GM23338 (cell line): ENCODE measurements around the gene NKAIN2. TPM values are rescaled to one million over a fixed set of nuclear protein-coding genes. Genes with fewer than 3 reads are reported as not detected.

Experiments
- ATAC-seq: fragments of 200-7000 bp; cut with Tn5 transposase; 3 replicates; pipeline ENCODE4 v1.9.1; 2020
- DNase-seq: peaks from one replicate; pipeline ENCODE4 v3.0.0-alpha.2; 2015; ENCODE audit warnings: low spot score
- H2AFZ ChIP-seq: fragments of 200-600 bp; sonication (generic); 2 replicates; pipeline ENCODE4 v1.8.0; 2016; ENCODE audit warnings: antibody characterized with exemption, mild to moderate bottlenecking, moderate library complexity
- H3F3A ChIP-seq: fragments of 200-600 bp; sonication (generic); replicated peaks from 2 replicates; pipeline ENCODE4 v1.8.0; 2017; ENCODE audit warnings: antibody characterized with exemption, mixed run types, low read depth
- H3K27ac ChIP-seq: fragments of 200-600 bp; sonication (generic); 2 replicates; pipeline ENCODE4 v1.6.1; 2016; ENCODE audit warnings: low read depth
- H3K27me3 ChIP-seq: fragments of 200-600 bp; sonication (generic); 2 replicates; pipeline ENCODE4 v1.8.0; 2016; ENCODE audit warnings: mild to moderate bottlenecking, mixed run types, moderate library complexity; ENCODE audit not compliant: insufficient read depth
- H3K36me3 ChIP-seq: fragments of 200-600 bp; sonication (generic); 2 replicates; pipeline ENCODE4 v1.8.0; 2016; ENCODE audit warnings: mild to moderate bottlenecking; ENCODE audit not compliant: insufficient read depth
- H3K4me1 ChIP-seq: fragments of 200-600 bp; sonication (generic); 2 replicates; pipeline ENCODE4 v1.8.0; 2016; ENCODE audit warnings: mild to moderate bottlenecking, moderate library complexity; ENCODE audit not compliant: insufficient read depth
- H3K4me2 ChIP-seq: fragments of 200-600 bp; sonication (generic); 2 replicates; pipeline ENCODE4 v1.7.1; 2017; ENCODE audit warnings: mixed run types
- H3K4me3 ChIP-seq: fragments of 200-600 bp; sonication (generic); 2 replicates; pipeline ENCODE4 v1.6.1; 2016; ENCODE audit warnings: mixed run types
- H3K79me2 ChIP-seq: fragments of 200-600 bp; sonication (generic); replicated peaks from 2 replicates; pipeline ENCODE4 v1.8.0; 2017; ENCODE audit warnings: mild to moderate bottlenecking; ENCODE audit not compliant: insufficient read depth
- H3K9me2 ChIP-seq: fragments of 200-600 bp; sonication (generic); 2 replicates; pipeline ENCODE4 v1.8.0; 2017; ENCODE audit not compliant: insufficient read depth
- H4K20me1 ChIP-seq: fragments of 200-600 bp; sonication (generic); replicated peaks from 2 replicates; pipeline ENCODE4 v1.8.0; 2017; ENCODE audit warnings: mild to moderate bottlenecking; ENCODE audit not compliant: insufficient read depth
- H3K27ac Mint-ChIP-seq: 2 replicates; pipeline ENCODE4 v1.8.0; 2020; ENCODE audit warnings: inconsistent platforms, mild to moderate bottlenecking, moderate library complexity, mixed read lengths
- H3K27me3 Mint-ChIP-seq: 3 replicates; pipeline ENCODE4 v1.8.0; 2022; ENCODE audit warnings: low read depth, mild to moderate bottlenecking, moderate library complexity, mixed read lengths, inconsistent platforms; ENCODE audit not compliant: insufficient read depth, poor library complexity
- H3K36me3 Mint-ChIP-seq: 3 replicates; pipeline ENCODE4 v1.8.0; 2021; ENCODE audit warnings: low read depth, mild to moderate bottlenecking, inconsistent platforms, moderate library complexity, mixed read lengths
- H3K4me1 Mint-ChIP-seq: 3 replicates; pipeline ENCODE4 v1.8.0; 2020; ENCODE audit warnings: mild to moderate bottlenecking, inconsistent platforms, mixed read lengths
- H3K4me3 Mint-ChIP-seq: 3 replicates; pipeline ENCODE4 v1.8.0; 2021; ENCODE audit warnings: moderate library complexity, mild to moderate bottlenecking, inconsistent platforms, mixed read lengths
- H3K9me3 Mint-ChIP-seq: 3 replicates; pipeline ENCODE4 v1.8.0; 2020; ENCODE audit warnings: moderate library complexity, mild to moderate bottlenecking, inconsistent platforms, mixed read lengths
- CREB1 ChIP-seq: fragments of 250-450 bp; sonication (Bioruptor Pico); IDR thresholded peaks from 2 replicates; pipeline ENCODE4 v1.5.0; 2020; ENCODE audit warnings: low read depth, mild to moderate bottlenecking, moderate library complexity
- ETS1 ChIP-seq: IDR thresholded peaks from 2 replicates; pipeline ENCODE4 v1.6.1; 2016; ENCODE audit warnings: antibody characterized with exemption
- EZH2 ChIP-seq: fragments of 200-600 bp; sonication (generic); IDR thresholded peaks from one replicate; pipeline ENCODE4 v1.8.0; 2017; ENCODE audit warnings: antibody characterized with exemption, mild to moderate bottlenecking, low read depth; ENCODE audit not compliant: unreplicated experiment
- EZH2phosphoT487 ChIP-seq: fragments of 200-600 bp; sonication (generic); IDR thresholded peaks from one replicate; pipeline ENCODE4 v1.8.1; 2018; ENCODE audit warnings: antibody characterized with exemption; ENCODE audit not compliant: unreplicated experiment
- JUNB ChIP-seq: IDR thresholded peaks from one replicate; pipeline ENCODE4 v1.6.1; 2016; ENCODE audit warnings: antibody characterized with exemption; ENCODE audit not compliant: unreplicated experiment
- NANOG ChIP-seq: IDR thresholded peaks from 2 replicates; pipeline ENCODE4 v1.6.1; 2016; ENCODE audit warnings: antibody characterized with exemption, borderline replicate concordance
- POLR2AphosphoS5 ChIP-seq: IDR thresholded peaks from 2 replicates; pipeline ENCODE4 v1.6.1; 2016; ENCODE audit warnings: antibody characterized with exemption, low read depth
- STAT1 ChIP-seq: IDR thresholded peaks from one replicate; pipeline ENCODE4 v1.6.1; 2016; ENCODE audit warnings: antibody characterized with exemption; ENCODE audit not compliant: unreplicated experiment
- ZNF114 ChIP-seq: fragments of 250-450 bp; sonication (Bioruptor Pico); IDR thresholded peaks from 2 replicates; pipeline ENCODE4 v1.5.0; 2020; ENCODE audit warnings: mild to moderate bottlenecking, moderate library complexity
- ZNF331 ChIP-seq: fragments of 250-450 bp; sonication (Bioruptor Pico); IDR thresholded peaks from 2 replicates; pipeline ENCODE4 v1.5.0; 2020; ENCODE audit warnings: low read depth, mild to moderate bottlenecking, moderate library complexity
- ZNF462 ChIP-seq: fragments of 250-450 bp; sonication (Bioruptor Pico); IDR thresholded peaks from 2 replicates; pipeline ENCODE4 v1.5.0; 2020; ENCODE audit warnings: mild to moderate bottlenecking, moderate library complexity
- polyA plus RNA-seq: library from polyadenylated mRNA; unstranded; fragments of >200 nt; fragmentation: Nextera tagmentation; extraction: Ambion mirVana; gene quantifications from 2 replicates; pipeline ENCODE4 v1.2.1, GENCODE V29; 2016
- total RNA-seq: library from RNA; depleted of rRNA; stranded (reverse); fragments of >200 nt; shearing (Covaris generic); gene quantifications from 2 replicates; pipeline ENCODE4 v1.2.3, GENCODE V29; 2014
- TF ChIP-seq, protein P1 (sequence below): IDR thresholded peaks from one replicate; pipeline ENCODE4 v1.6.1; 2018; ENCODE audit warnings: antibody characterized with exemption; ENCODE audit not compliant: unreplicated experiment
- TF ChIP-seq, protein P2 (sequence below), 2 experiments: fragments of 200-600 bp in 1 of 2; sonication (generic) in 1 of 2; conservative IDR thresholded peaks; 2 replicates each; pipeline versions ENCODE4 v1.5.1 to v1.6.1; 2016 to 2017; ENCODE audit warnings: antibody characterized with exemption in 2 of 2, low read depth in 2 of 2, mild to moderate bottlenecking in 2 of 2, moderate library complexity in 1 of 2

NKAIN2 gene
- total and polyA plus RNA-seq, 2 experiments from 2014 or later, result 0.39 to 1.1 TPM

DNA sequence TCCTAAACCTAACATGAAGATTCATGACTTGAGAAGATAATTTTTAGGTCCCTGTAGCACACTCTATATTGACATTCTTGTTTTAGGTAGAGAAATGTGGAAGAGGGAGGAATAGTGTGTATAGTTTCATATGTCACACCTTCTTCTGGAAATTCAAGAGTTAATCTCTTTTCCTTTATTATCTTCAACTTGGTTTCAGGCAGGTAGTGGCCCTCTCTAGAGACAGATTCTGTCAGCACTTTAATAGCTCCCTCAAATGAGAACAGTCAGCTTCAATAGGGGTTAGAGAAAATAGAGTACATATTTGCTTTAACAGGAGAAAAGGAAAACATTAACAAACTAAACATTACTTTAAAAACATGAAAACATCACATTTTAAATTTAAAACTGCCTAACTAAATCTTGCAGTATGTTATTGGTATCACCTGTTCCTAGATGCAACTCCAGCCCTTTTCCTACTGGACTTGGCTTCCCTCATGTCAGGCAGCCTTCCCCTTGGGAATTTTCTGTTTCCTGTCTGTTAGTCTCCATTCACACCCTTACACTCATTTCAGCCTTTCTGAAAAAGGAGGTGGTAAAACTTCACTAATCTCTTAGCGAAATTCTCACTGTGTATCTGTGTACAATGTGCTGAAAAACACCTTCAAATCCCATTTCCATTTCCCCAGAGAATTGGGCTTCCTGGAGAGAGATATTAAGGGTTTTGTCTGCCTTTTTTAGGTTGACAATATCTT lies 966.3 kb downstream of the NKAIN2 start:
- no peaks in the 10 kb centered on the region for H3K9me3 Mint-ChIP-seq
- Histone ChIP-seq H3F3A (no peaks in the 10 kb centered on the region), H4K20me1 (no peaks in the 10 kb centered on the region), H2AFZ (no peak overlapping the region), H3K36me3 (no peaks in the 10 kb centered on the region), H3K27ac (no peak overlapping the region), H3K4me1 (peaks cover 5% of the 10 kb centered on the region; the same call in 1 of the 2 replicates), H3K79me2 (no peaks in the 10 kb centered on the region), H3K9me2 (no peaks in the 10 kb centered on the region), H3K4me3 (no peak overlapping the region), H3K4me2 (no peak overlapping the region), H3K27me3 (no peaks in the 10 kb centered on the region)
- H3K4me1 Mint-ChIP-seq, result peaks cover 9% of the 10 kb centered on the region; the same call in 2 of the 3 replicates
- H3K27me3 Mint-ChIP-seq, result no peaks in the 10 kb centered on the region
- no peaks in the 10 kb centered on the region for H3K36me3 Mint-ChIP-seq
- H3K4me3 Mint-ChIP-seq, result no peak overlapping the region
- no peak for TF ChIP-seq ZNF114 (CRISPR knock-in tag)
- no peak for TF ChIP-seq POLR2AphosphoS5
- no peak for TF ChIP-seq ZNF462 (CRISPR knock-in tag)
- TF ChIP-seq EZH2phosphoT487, result no peak
- TF ChIP-seq JUNB, result no peak
- no peak for TF ChIP-seq EZH2
- no peak for TF ChIP-seq CREB1
- TF ChIP-seq NANOG, result no peak
- TF ChIP-seq, protein P1, sequence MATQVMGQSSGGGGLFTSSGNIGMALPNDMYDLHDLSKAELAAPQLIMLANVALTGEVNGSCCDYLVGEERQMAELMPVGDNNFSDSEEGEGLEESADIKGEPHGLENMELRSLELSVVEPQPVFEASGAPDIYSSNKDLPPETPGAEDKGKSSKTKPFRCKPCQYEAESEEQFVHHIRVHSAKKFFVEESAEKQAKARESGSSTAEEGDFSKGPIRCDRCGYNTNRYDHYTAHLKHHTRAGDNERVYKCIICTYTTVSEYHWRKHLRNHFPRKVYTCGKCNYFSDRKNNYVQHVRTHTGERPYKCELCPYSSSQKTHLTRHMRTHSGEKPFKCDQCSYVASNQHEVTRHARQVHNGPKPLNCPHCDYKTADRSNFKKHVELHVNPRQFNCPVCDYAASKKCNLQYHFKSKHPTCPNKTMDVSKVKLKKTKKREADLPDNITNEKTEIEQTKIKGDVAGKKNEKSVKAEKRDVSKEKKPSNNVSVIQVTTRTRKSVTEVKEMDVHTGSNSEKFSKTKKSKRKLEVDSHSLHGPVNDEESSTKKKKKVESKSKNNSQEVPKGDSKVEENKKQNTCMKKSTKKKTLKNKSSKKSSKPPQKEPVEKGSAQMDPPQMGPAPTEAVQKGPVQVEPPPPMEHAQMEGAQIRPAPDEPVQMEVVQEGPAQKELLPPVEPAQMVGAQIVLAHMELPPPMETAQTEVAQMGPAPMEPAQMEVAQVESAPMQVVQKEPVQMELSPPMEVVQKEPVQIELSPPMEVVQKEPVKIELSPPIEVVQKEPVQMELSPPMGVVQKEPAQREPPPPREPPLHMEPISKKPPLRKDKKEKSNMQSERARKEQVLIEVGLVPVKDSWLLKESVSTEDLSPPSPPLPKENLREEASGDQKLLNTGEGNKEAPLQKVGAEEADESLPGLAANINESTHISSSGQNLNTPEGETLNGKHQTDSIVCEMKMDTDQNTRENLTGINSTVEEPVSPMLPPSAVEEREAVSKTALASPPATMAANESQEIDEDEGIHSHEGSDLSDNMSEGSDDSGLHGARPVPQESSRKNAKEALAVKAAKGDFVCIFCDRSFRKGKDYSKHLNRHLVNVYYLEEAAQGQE, result no peak
- TF ChIP-seq, protein P2, sequence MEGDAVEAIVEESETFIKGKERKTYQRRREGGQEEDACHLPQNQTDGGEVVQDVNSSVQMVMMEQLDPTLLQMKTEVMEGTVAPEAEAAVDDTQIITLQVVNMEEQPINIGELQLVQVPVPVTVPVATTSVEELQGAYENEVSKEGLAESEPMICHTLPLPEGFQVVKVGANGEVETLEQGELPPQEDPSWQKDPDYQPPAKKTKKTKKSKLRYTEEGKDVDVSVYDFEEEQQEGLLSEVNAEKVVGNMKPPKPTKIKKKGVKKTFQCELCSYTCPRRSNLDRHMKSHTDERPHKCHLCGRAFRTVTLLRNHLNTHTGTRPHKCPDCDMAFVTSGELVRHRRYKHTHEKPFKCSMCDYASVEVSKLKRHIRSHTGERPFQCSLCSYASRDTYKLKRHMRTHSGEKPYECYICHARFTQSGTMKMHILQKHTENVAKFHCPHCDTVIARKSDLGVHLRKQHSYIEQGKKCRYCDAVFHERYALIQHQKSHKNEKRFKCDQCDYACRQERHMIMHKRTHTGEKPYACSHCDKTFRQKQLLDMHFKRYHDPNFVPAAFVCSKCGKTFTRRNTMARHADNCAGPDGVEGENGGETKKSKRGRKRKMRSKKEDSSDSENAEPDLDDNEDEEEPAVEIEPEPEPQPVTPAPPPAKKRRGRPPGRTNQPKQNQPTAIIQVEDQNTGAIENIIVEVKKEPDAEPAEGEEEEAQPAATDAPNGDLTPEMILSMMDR (conservative IDR thresholded peaks at IDR 0.05; ENCODE audit: low read depth in 2 of 2), result no peak
- no peak for TF ChIP-seq ETS1
- TF ChIP-seq ZNF331 (CRISPR knock-in tag), result no peak
- TF ChIP-seq STAT1, result no peak
- ATAC-seq (no peak), DNase-seq (no peak)
- H3K27ac Mint-ChIP-seq, result no peak overlapping the region
